Measurements from ENCODE around the gene UTP14A. TPM values are rescaled to one million over a fixed set of nuclear protein-coding genes. Genes with fewer than 3 reads are reported as not detected.

The UTP14A gene
- polyA plus RNA-seq, 2 of the 4 experiments (the other 2 are of a cell fraction), result 38.7 to 47.3 TPM

DNA sequence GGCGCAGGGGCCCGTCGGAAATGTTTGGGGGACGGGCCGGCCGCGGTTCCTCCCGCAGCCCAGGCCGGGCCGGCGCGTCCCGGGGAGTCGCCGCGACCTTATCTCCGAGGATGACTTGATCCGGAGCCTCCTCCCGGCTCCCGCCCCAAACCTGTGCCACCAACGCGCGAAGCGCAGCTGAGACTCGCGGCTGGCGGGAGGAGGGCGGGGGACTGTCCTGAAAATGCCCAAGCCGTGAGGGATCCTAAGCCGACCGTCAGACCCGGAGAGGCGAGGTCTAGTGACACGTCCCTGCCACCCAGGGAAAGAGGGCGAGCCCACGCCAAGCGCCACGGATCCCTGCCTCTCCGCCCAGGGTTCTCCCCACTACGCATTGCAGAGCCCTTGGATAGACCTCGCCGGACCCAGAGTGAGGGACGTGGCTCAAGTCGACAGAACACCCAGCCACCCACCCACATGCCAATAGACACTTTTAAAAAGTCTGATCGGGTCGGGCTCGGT lies 26.9 kb downstream of the UTP14A start:
- Histone ChIP-seq H3K9me3 (no peaks in the 10 kb centered on the region), H3K27ac (peak overlapping the region; percentile 92 to 100), H3K4me3 (peak overlapping the region; percentile 82), H3K4me2 (peak overlapping the region; percentile 93), H3K4me1 (peaks cover 8% of the 10 kb centered on the region; the same call in 1 of the 3 replicates)
- peak; percentile 38 to 44 for DNase-seq (ENCODE audit: low read depth in 1 of 2, low spot score in 1 of 2)
- POLR2A ChIA-PET, result no interaction called here
- peak; percentile 0 to 20; a peak in 4 of 6 replicates for ATAC-seq
- no peak for FAIRE-seq
- CTCF ChIA-PET, result interaction anchor here (1.2 to 1.9 kb wide), 2 partner anchors 95 to 128 kb away, joined by 7 to 8 read pairs; no protein-coding TSS in a partner anchor
- TF ChIP-seq GATA3 (IDR thresholded peaks at IDR 0.05; ENCODE audit: borderline replicate concordance) (no peak), MAX (IDR thresholded peaks at IDR 0.05) (0 out of 2 replicates have a peak, but pooled peaks have one; percentile 9), ZSCAN20 (CRISPR knock-in tag; IDR thresholded peaks at IDR 0.05) (no peak)
- WGBS (ENCODE audit: missing lambda C conversion rate), result no CpG with 5 or more reads among the region's 47 CpGs

GRCh38 chrX:129933700-129934099 lies 27.7 kb downstream of the UTP14A start:
- H3K27ac ChIP-seq, result no peak overlapping the region
- H3K4me1 ChIP-seq, result peaks cover 8% of the 10 kb centered on the region; the same call in 1 of the 3 replicates
- H3K4me2 ChIP-seq, result no peak overlapping the region
- ChIA-PET CTCF (interaction anchor here (0.5 to 1.9 kb wide), 3 partner anchors 94 to 188 kb away, joined by 3 to 8 read pairs (median 7); no protein-coding TSS in a partner anchor), POLR2A (no interaction called here)
- TF ChIP-seq CHD2 (IDR thresholded peaks at IDR 0.05; ENCODE audit: low read length, partially characterized antibody), result no peak
- WGBS (ENCODE audit: missing lambda C conversion rate), result 77% methylated on average over 7 of the region's 7 CpGs
- no peak for FAIRE-seq
- no peaks in the 10 kb centered on the region for H3K9me3 ChIP-seq
- no peak for DNase-seq (ENCODE audit: low read depth in 1 of 2, low spot score in 1 of 2)
- H3K4me3 ChIP-seq, result no peak overlapping the region
- no peak for ATAC-seq

GRCh38 chrX:129934461-129934860 lies 28.5 kb downstream of the UTP14A start:
- H3K27ac ChIP-seq, result no peak overlapping the region
- ChIA-PET POLR2A (no interaction called here), CTCF (interaction anchor here (1.1 to 1.9 kb wide), 2 partner anchors 10 to 127 kb away, joined by 3 to 8 read pairs; no protein-coding TSS in a partner anchor)
- H3K4me2 ChIP-seq, result no peak overlapping the region
- H3K9me3 ChIP-seq, result no peaks in the 10 kb centered on the region
- ATAC-seq (no peak), FAIRE-seq (no peak), DNase-seq (ENCODE audit: low read depth in 1 of 2, low spot score in 1 of 2) (no peak)
- WGBS (ENCODE audit: missing lambda C conversion rate), result 83% methylated on average over 10 of the region's 10 CpGs
- H3K4me1 ChIP-seq, result peaks cover 8% of the 10 kb centered on the region; the same call in 1 of the 3 replicates
- H3K4me3 ChIP-seq, result no peak overlapping the region
- TF ChIP-seq KDM5A (IDR thresholded peaks at IDR 0.05), result no peak
- TF ChIP-seq USF2 (IDR thresholded peaks at IDR 0.05), result no peak
- no peak for TF ChIP-seq EHF (CRISPR knock-in tag; IDR thresholded peaks at IDR 0.05)
- no peak for TF ChIP-seq REST (IDR thresholded peaks at IDR 0.05)
- no peak for TF ChIP-seq EP300 (IDR thresholded peaks at IDR 0.05)
- TF ChIP-seq, protein P1, sequence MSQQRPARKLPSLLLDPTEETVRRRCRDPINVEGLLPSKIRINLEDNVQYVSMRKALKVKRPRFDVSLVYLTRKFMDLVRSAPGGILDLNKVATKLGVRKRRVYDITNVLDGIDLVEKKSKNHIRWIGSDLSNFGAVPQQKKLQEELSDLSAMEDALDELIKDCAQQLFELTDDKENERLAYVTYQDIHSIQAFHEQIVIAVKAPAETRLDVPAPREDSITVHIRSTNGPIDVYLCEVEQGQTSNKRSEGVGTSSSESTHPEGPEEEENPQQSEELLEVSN (IDR thresholded peaks at IDR 0.05; ENCODE audit: borderline replicate concordance, low read depth), result no peak
- no peak for TF ChIP-seq BHLHE40 (IDR thresholded peaks at IDR 0.05; ENCODE audit: low read depth, low read length)
- TF ChIP-seq HOXA7 (CRISPR knock-in tag; IDR thresholded peaks at IDR 0.05), result no peak
- TF ChIP-seq ZC3H11A (IDR thresholded peaks at IDR 0.05), result no peak
- TF ChIP-seq NPAS2 (CRISPR knock-in tag; IDR thresholded peaks at IDR 0.05; ENCODE audit: borderline replicate concordance), result no peak
- TF ChIP-seq PBX3 (IDR thresholded peaks at IDR 0.05), result no peak
- TF ChIP-seq, protein P2, sequence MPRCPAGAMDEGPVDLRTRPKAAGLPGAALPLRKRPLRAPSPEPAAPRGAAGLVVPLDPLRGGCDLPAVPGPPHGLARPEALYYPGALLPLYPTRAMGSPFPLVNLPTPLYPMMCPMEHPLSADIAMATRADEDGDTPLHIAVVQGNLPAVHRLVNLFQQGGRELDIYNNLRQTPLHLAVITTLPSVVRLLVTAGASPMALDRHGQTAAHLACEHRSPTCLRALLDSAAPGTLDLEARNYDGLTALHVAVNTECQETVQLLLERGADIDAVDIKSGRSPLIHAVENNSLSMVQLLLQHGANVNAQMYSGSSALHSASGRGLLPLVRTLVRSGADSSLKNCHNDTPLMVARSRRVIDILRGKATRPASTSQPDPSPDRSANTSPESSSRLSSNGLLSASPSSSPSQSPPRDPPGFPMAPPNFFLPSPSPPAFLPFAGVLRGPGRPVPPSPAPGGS (IDR thresholded peaks at IDR 0.05), result no peak
- TF ChIP-seq RCOR1 (IDR thresholded peaks at IDR 0.05; ENCODE audit: low read depth, low read length), result no peak
- no peak for TF ChIP-seq CEBPB (IDR thresholded peaks at IDR 0.05)
- TF ChIP-seq RFX5 (IDR thresholded peaks at IDR 0.05), result no peak

Measured in A549 (cell line).